ENCODE data around the gene SETD5. TPM values are rescaled to one million over a fixed set of nuclear protein-coding genes. Genes with fewer than 3 reads are reported as not detected.
"Not testable (repeated sequence)": the region's sequence is repeated elsewhere in the genome, so short reads cannot be mapped to it uniquely, and the experiment has no call there.

Gene SETD5
- total and polyA plus RNA-seq, 4 experiments from 2014 or later, result 8.4 to 142 (median 96.4) TPM

- Histone ChIP-seq H3K9me3 (ENCODE audit: control insufficient read depth in 1 of 2, low read length in 2 of 2) (no peaks in the 10 kb centered on the region), H3K4me1 (ENCODE audit: insufficient read depth, low read length) (no peaks in the 10 kb centered on the region), H3K27me3 (ENCODE audit: insufficient read depth, low read length) (no peaks in the 10 kb centered on the region), H3K4me3 (ENCODE audit: low read length in 2 of 2) (no peak overlapping the region), H3K27ac (ENCODE audit: low read depth, low read length) (no peak overlapping the region), H3K36me3 (ENCODE audit: insufficient read depth, low read length) (peaks cover 82% of the 10 kb centered on the region)
- peaks cover 88 to 91% of the 10 kb centered on the region in 2 donors for H3K36me3 Mint-ChIP-seq
- no peaks in the 10 kb centered on the region for H3K9me3 Mint-ChIP-seq
- DNase-seq, result no peak
- intact Hi-C loops (cut with micrococcal nuclease), result no loop called here
- ChIA-PET CTCF (ENCODE audit: partially characterized antibody) (no interaction called here), POLR2A (ENCODE audit: partially characterized antibody) (no interaction called here)
- H3K27ac Mint-ChIP-seq, result peak overlapping the region in 1 of 7 donors; percentile 46
- H3K4me1 Mint-ChIP-seq, result peaks cover 0 to 5% (median 3%) of the 10 kb centered on the region in 4 donors
- H3K27me3 Mint-ChIP-seq, result no peaks in the 10 kb centered on the region
- no peak overlapping the region for H3K4me3 Mint-ChIP-seq
These were observed 77.1 kb downstream of the SETD5 start for GRCh38 chr3:9474482-9474881.

- Mint-ChIP-seq H3K4me3 (no peak overlapping the region), H3K27ac (no peak overlapping the region), H3K36me3 (peaks cover 80 to 89% of the 10 kb centered on the region in 2 donors), H3K9me3 (no peaks in the 10 kb centered on the region), H3K27me3 (no peaks in the 10 kb centered on the region), H3K4me1 (peaks cover 0 to 2% (median 0%) of the 10 kb centered on the region in 4 donors)
- Histone ChIP-seq H3K9me3 (ENCODE audit: control insufficient read depth in 1 of 2, low read length in 2 of 2) (no peaks in the 10 kb centered on the region), H3K4me3 (ENCODE audit: low read length in 2 of 2) (no peak overlapping the region), H3K4me1 (ENCODE audit: insufficient read depth, low read length) (no peaks in the 10 kb centered on the region), H3K36me3 (ENCODE audit: insufficient read depth, low read length) (peaks cover 60% of the 10 kb centered on the region), H3K27me3 (ENCODE audit: insufficient read depth, low read length) (no peaks in the 10 kb centered on the region), H3K27ac (ENCODE audit: low read depth, low read length) (no peak overlapping the region)
- intact Hi-C loops (cut with micrococcal nuclease), result no loop called here
- ChIA-PET POLR2A (ENCODE audit: partially characterized antibody) (no interaction called here), CTCF (ENCODE audit: partially characterized antibody) (interaction anchor here (0.7 kb wide), 1 partner anchor 936 kb away, joined by 4 read pairs; no protein-coding TSS in a partner anchor)
- no peak for DNase-seq
These were observed 79.5 kb downstream of the SETD5 start for GRCh38 chr3:9476935-9477334.

- no peaks in the 10 kb centered on the region for H3K27me3 Mint-ChIP-seq
- peak overlapping the region in 2 of 7 donors; percentile 37 to 43 for H3K27ac Mint-ChIP-seq
- peaks cover 56 to 77% of the 10 kb centered on the region in 2 donors for H3K36me3 Mint-ChIP-seq
- H3K4me3 Mint-ChIP-seq, result no peak overlapping the region
- Histone ChIP-seq H3K36me3 (ENCODE audit: insufficient read depth, low read length) (peaks cover 28% of the 10 kb centered on the region), H3K4me1 (ENCODE audit: insufficient read depth, low read length) (no peaks in the 10 kb centered on the region), H3K9me3 (ENCODE audit: control insufficient read depth in 1 of 2, low read length in 2 of 2) (no peaks in the 10 kb centered on the region), H3K27ac (ENCODE audit: low read depth, low read length) (no peak overlapping the region), H3K27me3 (ENCODE audit: insufficient read depth, low read length) (no peaks in the 10 kb centered on the region), H3K4me3 (ENCODE audit: low read length in 2 of 2) (no peak overlapping the region)
- intact Hi-C loops (cut with micrococcal nuclease), result no loop called here
- H3K4me1 Mint-ChIP-seq, result no peaks in the 10 kb centered on the region
- H3K9me3 Mint-ChIP-seq, result peaks cover 0 to 2% (median 0%) of the 10 kb centered on the region in 8 donors
- ChIA-PET CTCF (ENCODE audit: partially characterized antibody) (no interaction called here), POLR2A (ENCODE audit: partially characterized antibody) (no interaction called here)
- DNase-seq, result no peak
These were observed 82.8 kb downstream of the SETD5 start for GRCh38 chr3:9480265-9480664.

GRCh38 chr3:9485248-9485647, 87.8 kb downstream of the SETD5 start:
- POLR2A ChIA-PET (ENCODE audit: partially characterized antibody), result no interaction called here
- Mint-ChIP-seq H3K4me3 (no peak overlapping the region), H3K27ac (no peak overlapping the region)

GRCh38 chr3:9491506-9491905, 94.1 kb downstream of the SETD5 start:
- intact Hi-C loops (cut with micrococcal nuclease), result no loop called here
- DNase-seq, result no peak
- CTCF ChIA-PET (ENCODE audit: partially characterized antibody), result interaction anchor here (2.2 to 2.4 kb wide), 2 partner anchors 10 to 13 kb away, joined by 12 to 14 read pairs; no protein-coding TSS in a partner anchor
- Histone ChIP-seq H3K4me3 (ENCODE audit: low read length in 2 of 2) (no peak overlapping the region), H3K36me3 (ENCODE audit: insufficient read depth, low read length) (no peaks in the 10 kb centered on the region), H3K27me3 (ENCODE audit: insufficient read depth, low read length) (no peaks in the 10 kb centered on the region), H3K4me1 (ENCODE audit: insufficient read depth, low read length) (no peaks in the 10 kb centered on the region), H3K9me3 (ENCODE audit: control insufficient read depth in 1 of 2, low read length in 2 of 2) (no peaks in the 10 kb centered on the region), H3K27ac (ENCODE audit: low read depth, low read length) (no peak overlapping the region)
- Mint-ChIP-seq H3K36me3 (peaks cover 0 to 19% of the 10 kb centered on the region in 2 donors), H3K4me3 (no peak overlapping the region), H3K27me3 (no peaks in the 10 kb centered on the region), H3K4me1 (peaks cover 0 to 3% (median 0%) of the 10 kb centered on the region in 4 donors), H3K27ac (peak overlapping the region in 2 of 7 donors; percentile 13 to 60), H3K9me3 (peaks cover 0 to 18% (median 7%) of the 10 kb centered on the region in 8 donors)
- POLR2A ChIA-PET (ENCODE audit: partially characterized antibody), result no interaction called here

More at GRCh38 chr3:9485248-9485647, 87.8 kb downstream of the SETD5 start:
- intact Hi-C loops (cut with micrococcal nuclease), result no loop called here
- DNase-seq, result no peak
- H3K9me3 Mint-ChIP-seq, result peaks cover 0 to 22% (median 7%) of the 10 kb centered on the region in 8 donors
- H3K4me3 ChIP-seq (ENCODE audit: low read length in 2 of 2), result no peak overlapping the region
- no peaks in the 10 kb centered on the region for H3K27me3 Mint-ChIP-seq
- no peaks in the 10 kb centered on the region for H3K36me3 ChIP-seq (ENCODE audit: insufficient read depth, low read length)
- CTCF ChIA-PET (ENCODE audit: partially characterized antibody), result interaction anchor here (0.8 to 1.2 kb wide), 2 partner anchors 15 to 18 kb away, joined by 3 to 8 read pairs; no protein-coding TSS in a partner anchor
- H3K27ac ChIP-seq (ENCODE audit: low read depth, low read length), result no peak overlapping the region
- H3K36me3 Mint-ChIP-seq, result peaks cover 28 to 35% of the 10 kb centered on the region in 2 donors
- no peaks in the 10 kb centered on the region for H3K27me3 ChIP-seq (ENCODE audit: insufficient read depth, low read length)
- no peaks in the 10 kb centered on the region for H3K9me3 ChIP-seq (ENCODE audit: control insufficient read depth in 1 of 2, low read length in 2 of 2)
- H3K4me1 Mint-ChIP-seq, result peaks cover 0 to 3% (median 0%) of the 10 kb centered on the region in 4 donors
- no peaks in the 10 kb centered on the region for H3K4me1 ChIP-seq (ENCODE audit: insufficient read depth, low read length)

GRCh38 chr3:9494036-9494435, 96.6 kb downstream of the SETD5 start:
- H3K27me3 ChIP-seq (ENCODE audit: insufficient read depth, low read length); POLR2A ChIA-PET (ENCODE audit: partially characterized antibody); intact Hi-C loops (cut with micrococcal nuclease); H3K9me3 ChIP-seq (ENCODE audit: control insufficient read depth in 1 of 2, low read length in 2 of 2); H3K4me3 Mint-ChIP-seq; H3K27me3 Mint-ChIP-seq; H3K27ac ChIP-seq (ENCODE audit: low read depth, low read length); H3K36me3 Mint-ChIP-seq; H3K4me1 ChIP-seq (ENCODE audit: insufficient read depth, low read length); H3K4me3 ChIP-seq (ENCODE audit: low read length in 2 of 2); DNase-seq; H3K4me1 Mint-ChIP-seq; H3K9me3 Mint-ChIP-seq; H3K27ac Mint-ChIP-seq; H3K36me3 ChIP-seq (ENCODE audit: insufficient read depth, low read length): not testable (repeated sequence)
- CTCF ChIA-PET (ENCODE audit: partially characterized antibody), result interaction anchor here (0.9 to 2.4 kb wide), 3 partner anchors 10 to 141 kb away, joined by 3 to 12 read pairs (median 8); no protein-coding TSS in a partner anchor

GRCh38 chr3:9496893-9497292, 99.5 kb downstream of the SETD5 start:
- intact Hi-C loops (cut with micrococcal nuclease), result no loop called here
- Histone ChIP-seq H3K4me3 (ENCODE audit: low read length in 2 of 2) (no peak overlapping the region), H3K9me3 (ENCODE audit: control insufficient read depth in 1 of 2, low read length in 2 of 2) (no peaks in the 10 kb centered on the region), H3K27ac (ENCODE audit: low read depth, low read length) (no peak overlapping the region), H3K27me3 (ENCODE audit: insufficient read depth, low read length) (peaks cover 17% of the 10 kb centered on the region), H3K36me3 (ENCODE audit: insufficient read depth, low read length) (no peaks in the 10 kb centered on the region), H3K4me1 (ENCODE audit: insufficient read depth, low read length) (peaks cover 13% of the 10 kb centered on the region)
- no peak overlapping the region for H3K27ac Mint-ChIP-seq
- H3K27me3 Mint-ChIP-seq, result peaks cover 8 to 18% of the 10 kb centered on the region in 2 donors
- ChIA-PET POLR2A (ENCODE audit: partially characterized antibody) (no interaction called here), CTCF (ENCODE audit: partially characterized antibody) (no interaction called here)
- peaks cover 0 to 9% of the 10 kb centered on the region in 2 donors for H3K36me3 Mint-ChIP-seq
- no peaks in the 10 kb centered on the region for H3K9me3 Mint-ChIP-seq
- H3K4me3 Mint-ChIP-seq, result no peak overlapping the region
- DNase-seq, result no peak
- peaks cover 2 to 14% (median 4%) of the 10 kb centered on the region in 4 donors for H3K4me1 Mint-ChIP-seq
